Keratinocyte (primary cell): ENCODE data around the gene ABCB9. TPM values are rescaled to one million over a fixed set of nuclear protein-coding genes. Genes with fewer than 3 reads are reported as not detected.

Experiments
- DNase-seq: peaks from one replicate; pipeline ENCODE4 v3.0.0-alpha.2; 2011; ENCODE audit warnings: low read depth, missing footprints, low spot score
- FAIRE-seq: peaks from 2 replicates; lab custom pipeline; 2011; peaks lifted over from hg19 to GRCh38; lab: Jason Lieb, UNC
- H2AFZ ChIP-seq: 2 replicates; pipeline ENCODE4 v1.6.0; 2012; ENCODE audit warnings: low read length, control low read depth, inconsistent platforms; ENCODE audit not compliant: control insufficient read depth
- H3K27ac ChIP-seq: 2 replicates; pipeline ENCODE4 v1.5.1; 2011; ENCODE audit warnings: low read length; ENCODE audit not compliant: control insufficient read depth, insufficient read depth
- H3K27me3 ChIP-seq: 3 replicates; pipeline ENCODE4 v1.6.0; 2011; ENCODE audit warnings: low read length; ENCODE audit not compliant: control insufficient read depth, insufficient read depth; ENCODE audit errors: extremely low read depth
- H3K36me3 ChIP-seq, 2 experiments: 2 replicates in 1 of 2; 3 replicates in 1 of 2; pipeline ENCODE4 v1.5.1; 2011; ENCODE audit warnings: low read length in 2 of 2, mild to moderate bottlenecking in 1 of 2; ENCODE audit not compliant: control insufficient read depth in 2 of 2, insufficient read depth in 2 of 2; ENCODE audit errors: extremely low read depth in 1 of 2
- H3K4me1 ChIP-seq: 3 replicates; pipeline ENCODE4 v1.5.1; 2011; ENCODE audit warnings: low read length; ENCODE audit not compliant: control insufficient read depth, insufficient read depth; ENCODE audit errors: extremely low read depth
- H3K4me2 ChIP-seq: 3 replicates; pipeline ENCODE4 v1.6.0; 2011; ENCODE audit warnings: low read depth, low read length; ENCODE audit not compliant: control insufficient read depth, insufficient read depth; ENCODE audit errors: extremely low read depth
- H3K4me3 ChIP-seq, 3 experiments: fragments of 200-600 bp in 1 of 3; sonication (generic) in 1 of 3; 2 replicates in 2 of 3; 3 replicates in 1 of 3; pipeline ENCODE4 v1.5.1; 2011 to 2016; ENCODE audit warnings: low read length in 3 of 3, mild to moderate bottlenecking in 3 of 3, control low read depth in 2 of 3, inconsistent platforms in 1 of 3, low read depth in 1 of 3, mixed read lengths in 1 of 3, mixed run types in 1 of 3, moderate library complexity in 1 of 3; ENCODE audit not compliant: control insufficient read depth in 2 of 3, insufficient read depth in 2 of 3; ENCODE audit errors: extremely low read depth in 1 of 3
- H3K79me2 ChIP-seq: 2 replicates; pipeline ENCODE4 v1.6.0; 2012; ENCODE audit warnings: low read length; ENCODE audit not compliant: control insufficient read depth, insufficient read depth
- H3K9ac ChIP-seq: 3 replicates; pipeline ENCODE4 v1.6.0; 2011; ENCODE audit warnings: low read length; ENCODE audit not compliant: control insufficient read depth, insufficient read depth; ENCODE audit errors: extremely low read depth
- H3K9me1 ChIP-seq: 3 replicates; pipeline ENCODE4 v1.6.0; 2011; ENCODE audit warnings: low read length; ENCODE audit not compliant: control insufficient read depth, insufficient read depth; ENCODE audit errors: extremely low read depth
- H3K9me3 ChIP-seq: 2 replicates; pipeline ENCODE4 v1.5.1; 2012; ENCODE audit warnings: low read depth, low read length; ENCODE audit not compliant: control insufficient read depth
- H4K20me1 ChIP-seq: 3 replicates; pipeline ENCODE4 v1.6.0; 2011; ENCODE audit warnings: low read length; ENCODE audit not compliant: control insufficient read depth, insufficient read depth; ENCODE audit errors: extremely low read depth
- EZH2 ChIP-seq: IDR thresholded peaks from one replicate; pipeline ENCODE4 v1.6.1; 2012; ENCODE audit warnings: inconsistent platforms, mild to moderate bottlenecking, low read length, moderate library complexity
- dilution Hi-C: fragments of 300-500 bp; cut with MboI; formaldehyde crosslinking; loops from one replicate; pipeline ENCODE4 v1.7.0; 2020; ENCODE audit warnings: low sequenced_read_pairs; ENCODE audit not compliant: extremely low pct_ligation_motif_present
- polyA plus RNA-seq, 5 experiments: library from polyadenylated mRNA; depleted of rRNA in 3 of 5; stranded (reverse) in 3 of 5; stranded (forward) in 1 of 5; unstranded in 1 of 5; fragments of >200 nt; gene quantifications; 1 replicate in 1 of 5; 2 replicates in 3 of 5; 3 replicates in 1 of 5; pipeline versions ENCODE4 v1.2.1 to v1.2.3, GENCODE V29; 2011 to 2012; ENCODE audit warnings: missing spikeins in 2 of 5, low read depth in 1 of 5, low replicate concordance in 1 of 5
- TF ChIP-seq, protein P1 (sequence below), 3 experiments: IDR thresholded peaks in 1 of 3; conservative IDR thresholded peaks in 1 of 3; optimal IDR thresholded peaks in 1 of 3; 2 replicates in 2 of 3; 3 replicates in 1 of 3; pipeline versions ENCODE3 to v1.5.1; 2011; ENCODE audit warnings: low read length in 3 of 3, mild to moderate bottlenecking in 3 of 3, moderate library complexity in 2 of 3, control low read depth in 1 of 3, inconsistent platforms in 1 of 3; ENCODE audit not compliant: insufficient read depth in 2 of 3; ENCODE audit errors: extremely low read depth in 1 of 3

The ABCB9 gene
- polyA plus RNA-seq, 1 donor (not counting 4 experiments of a cell fraction or from before 2014, with no cell fraction given), result 4.0 TPM

DNA sequence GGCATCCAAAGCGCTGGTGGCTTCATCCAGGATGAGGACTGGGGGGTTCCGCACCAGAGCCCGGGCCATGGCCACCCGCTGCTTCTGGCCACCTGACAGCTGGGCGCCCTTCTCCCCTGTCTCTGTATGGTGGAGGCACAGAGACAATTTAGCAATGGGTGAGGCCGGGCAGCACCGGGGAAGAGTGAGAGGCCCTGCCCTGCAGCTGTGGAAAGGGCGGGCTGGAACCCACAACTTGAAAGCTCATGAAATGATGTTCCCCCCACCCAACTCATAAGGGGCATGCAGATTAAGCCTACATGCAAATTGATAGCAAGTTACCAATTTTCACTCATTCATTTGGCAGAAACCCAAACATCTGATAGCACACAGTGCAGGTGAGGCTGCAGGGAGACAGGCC lies 34.1 kb downstream of the ABCB9 start:
- Histone ChIP-seq H3K9me1 (no peaks in the 10 kb centered on the region), H4K20me1 (no peaks in the 10 kb centered on the region), H2AFZ (no peak overlapping the region), H3K36me3 (no peaks in the 10 kb centered on the region), H3K4me1 (no peaks in the 10 kb centered on the region), H3K9ac (no peak overlapping the region), H3K9me3 (no peaks in the 10 kb centered on the region), H3K4me3 (no peak overlapping the region), H3K79me2 (no peaks in the 10 kb centered on the region), H3K27me3 (no peaks in the 10 kb centered on the region), H3K4me2 (no peak overlapping the region), H3K27ac (no peak overlapping the region)
- FAIRE-seq, result no peak
- DNase-seq, result no peak
- dilution Hi-C loops, result no loop called here
- TF ChIP-seq, protein P1, sequence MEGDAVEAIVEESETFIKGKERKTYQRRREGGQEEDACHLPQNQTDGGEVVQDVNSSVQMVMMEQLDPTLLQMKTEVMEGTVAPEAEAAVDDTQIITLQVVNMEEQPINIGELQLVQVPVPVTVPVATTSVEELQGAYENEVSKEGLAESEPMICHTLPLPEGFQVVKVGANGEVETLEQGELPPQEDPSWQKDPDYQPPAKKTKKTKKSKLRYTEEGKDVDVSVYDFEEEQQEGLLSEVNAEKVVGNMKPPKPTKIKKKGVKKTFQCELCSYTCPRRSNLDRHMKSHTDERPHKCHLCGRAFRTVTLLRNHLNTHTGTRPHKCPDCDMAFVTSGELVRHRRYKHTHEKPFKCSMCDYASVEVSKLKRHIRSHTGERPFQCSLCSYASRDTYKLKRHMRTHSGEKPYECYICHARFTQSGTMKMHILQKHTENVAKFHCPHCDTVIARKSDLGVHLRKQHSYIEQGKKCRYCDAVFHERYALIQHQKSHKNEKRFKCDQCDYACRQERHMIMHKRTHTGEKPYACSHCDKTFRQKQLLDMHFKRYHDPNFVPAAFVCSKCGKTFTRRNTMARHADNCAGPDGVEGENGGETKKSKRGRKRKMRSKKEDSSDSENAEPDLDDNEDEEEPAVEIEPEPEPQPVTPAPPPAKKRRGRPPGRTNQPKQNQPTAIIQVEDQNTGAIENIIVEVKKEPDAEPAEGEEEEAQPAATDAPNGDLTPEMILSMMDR (optimal IDR thresholded peaks at IDR 0.05 in 1 of 3, IDR thresholded peaks at IDR 0.05 in 1 of 3, conservative IDR thresholded peaks at IDR 0.05 in 1 of 3; ENCODE audit: extremely low read depth in 1 of 3, insufficient read depth in 2 of 3, low read length in 3 of 3), result no peak
- no peak for TF ChIP-seq EZH2

DNA sequence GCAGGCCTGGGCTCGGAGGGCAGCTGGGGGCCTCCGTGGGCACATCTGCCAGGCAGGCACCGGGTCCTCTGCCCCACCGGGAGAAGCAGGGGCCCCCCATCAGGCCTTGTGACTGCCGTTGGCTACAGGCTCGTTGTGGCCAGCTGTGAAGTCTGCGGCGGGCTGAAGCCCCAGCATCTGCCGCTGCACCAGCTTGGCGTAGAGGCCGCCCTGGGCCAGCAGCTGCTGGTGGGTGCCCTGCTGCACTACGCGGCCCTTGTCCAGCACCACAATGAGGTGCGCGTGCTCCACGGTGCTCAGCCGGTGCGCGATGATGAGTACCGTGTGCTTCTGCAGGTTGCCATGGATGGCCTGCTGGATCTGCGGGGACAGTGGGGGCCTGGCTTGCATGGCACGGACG lies 36.5 kb downstream of the ABCB9 start:
- H3K4me1 ChIP-seq, result no peaks in the 10 kb centered on the region
- TF ChIP-seq EZH2, result no peak
- TF ChIP-seq, protein P1 (optimal IDR thresholded peaks at IDR 0.05 in 1 of 3, IDR thresholded peaks at IDR 0.05 in 1 of 3, conservative IDR thresholded peaks at IDR 0.05 in 1 of 3; ENCODE audit: extremely low read depth in 1 of 3, insufficient read depth in 2 of 3, low read length in 3 of 3), result no peak

More for the DNA sequence above, 36.5 kb downstream of the ABCB9 start:
- no peaks in the 10 kb centered on the region for H3K9me1 ChIP-seq
- H3K4me2 ChIP-seq, result no peak overlapping the region
- H2AFZ ChIP-seq, result no peak overlapping the region
- FAIRE-seq (no peak), DNase-seq (no peak)
- no peak overlapping the region for H3K4me3 ChIP-seq
- H3K9me3 ChIP-seq, result no peaks in the 10 kb centered on the region
- no peaks in the 10 kb centered on the region for H4K20me1 ChIP-seq
- H3K27ac ChIP-seq, result no peak overlapping the region
- dilution Hi-C loops, result no loop called here
- no peaks in the 10 kb centered on the region for H3K27me3 ChIP-seq
- no peaks in the 10 kb centered on the region for H3K36me3 ChIP-seq
- H3K79me2 ChIP-seq, result no peaks in the 10 kb centered on the region
- no peak overlapping the region for H3K9ac ChIP-seq
